GM19463 (cell line): Measurements from ENCODE around the gene EPB41L1.

ENCODE experiments used
- ATAC-seq: cut with Tn5 transposase; IDR thresholded peaks from one replicate; pipeline ENCODE4 v1.9.1; 2021; ENCODE audit warnings: mild to moderate bottlenecking, moderate library complexity; ENCODE audit not compliant: unreplicated experiment

Gene EPB41L1

GRCh38 chr20:36153736-36154699, 522 bp upstream of the EPB41L1 start:
- ATAC-seq, result no peak

- ATAC-seq, result no peak
Measured at GRCh38 chr20:36155629-36155971, 1.1 kb downstream of the EPB41L1 start.

GRCh38 chr20:36155991-36156390, 1.5 kb downstream of the EPB41L1 start:
- no peak for ATAC-seq

GRCh38 chr20:36157610-36158009, 3.1 kb downstream of the EPB41L1 start:
- ATAC-seq, result no peak

- ATAC-seq, result no peak
Measured at GRCh38 chr20:36158160-36158741, 3.7 kb downstream of the EPB41L1 start.

GRCh38 chr20:36159833-36160232, 5.3 kb downstream of the EPB41L1 start:
- no peak for ATAC-seq

- no peak for ATAC-seq
Measured at GRCh38 chr20:36162272-36162966, 7.9 kb downstream of the EPB41L1 start.

GRCh38 chr20:36167902-36168503, 13.5 kb downstream of the EPB41L1 start:
- no peak for ATAC-seq

- ATAC-seq, result no peak
Measured at GRCh38 chr20:36170542-36171215, 16.1 kb downstream of the EPB41L1 start.

GRCh38 chr20:36173451-36173933, 19.0 kb downstream of the EPB41L1 start:
- ATAC-seq, result no peak

GRCh38 chr20:36175016-36175415, 20.5 kb downstream of the EPB41L1 start:
- no peak for ATAC-seq

- ATAC-seq, result no peak
Measured at GRCh38 chr20:36175475-36175995, 21.0 kb downstream of the EPB41L1 start.

- no peak for ATAC-seq
Measured at GRCh38 chr20:36177716-36178115, 23.2 kb downstream of the EPB41L1 start.

GRCh38 chr20:36179170-36179945, 24.8 kb downstream of the EPB41L1 start:
- ATAC-seq, result no peak

- no peak for ATAC-seq
Measured at GRCh38 chr20:36180323-36180722, 25.8 kb downstream of the EPB41L1 start.

GRCh38 chr20:36181934-36182603, 27.5 kb downstream of the EPB41L1 start:
- ATAC-seq, result no peak

- no peak for ATAC-seq
Measured at GRCh38 chr20:36182604-36183154, 28.1 kb downstream of the EPB41L1 start.

- ATAC-seq, result no peak
Measured at GRCh38 chr20:36183155-36183944, 28.8 kb downstream of the EPB41L1 start.
